IPS-NIHi7 (cell line): ENCODE results near the gene TMEM86B.
"Not testable (repeated sequence)": the region's sequence is repeated elsewhere in the genome, so short reads cannot be mapped to it uniquely, and the experiment has no call there.

Source experiments
- DNase-seq: peaks from one replicate; pipeline ENCODE4 v3.0.0; 2012; ENCODE audit warnings: mixed read lengths; ENCODE audit errors: extremely low spot score

TMEM86B gene

DNA sequence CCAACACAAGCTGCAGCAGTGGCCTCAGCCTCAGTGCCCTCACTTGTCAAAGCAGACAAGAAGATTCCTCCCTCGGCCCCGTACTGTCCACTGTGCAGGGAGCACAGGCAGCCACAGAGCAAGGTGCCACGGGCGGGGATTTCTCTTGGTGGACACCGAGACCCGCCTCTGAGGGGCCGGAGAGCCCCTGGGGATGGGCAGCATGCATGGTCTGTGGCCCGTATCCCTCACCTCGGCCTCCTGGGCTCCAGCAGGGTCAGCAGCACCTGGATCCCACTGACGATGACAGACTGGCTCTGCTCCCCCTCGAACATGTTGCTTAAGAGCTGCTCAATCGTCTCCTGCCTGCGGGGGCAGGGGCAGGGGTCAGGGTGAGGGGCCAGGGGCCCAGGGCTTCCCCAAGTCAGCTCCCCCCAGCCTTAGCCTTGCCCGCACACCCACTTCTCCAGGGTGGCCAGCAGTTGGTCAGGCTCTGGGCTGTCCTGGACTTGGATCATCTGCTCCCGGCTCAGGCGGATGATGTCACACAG is 13.4 kb upstream of the TMEM86B start:
- DNase-seq, result no peak

GRCh38 chr19:55241143-55241934 is 12.8 kb upstream of the TMEM86B start:
- DNase-seq, result no peak

- no peak for DNase-seq
These were observed 12.1 kb upstream of the TMEM86B start for GRCh38 chr19:55240713-55241020.

DNA sequence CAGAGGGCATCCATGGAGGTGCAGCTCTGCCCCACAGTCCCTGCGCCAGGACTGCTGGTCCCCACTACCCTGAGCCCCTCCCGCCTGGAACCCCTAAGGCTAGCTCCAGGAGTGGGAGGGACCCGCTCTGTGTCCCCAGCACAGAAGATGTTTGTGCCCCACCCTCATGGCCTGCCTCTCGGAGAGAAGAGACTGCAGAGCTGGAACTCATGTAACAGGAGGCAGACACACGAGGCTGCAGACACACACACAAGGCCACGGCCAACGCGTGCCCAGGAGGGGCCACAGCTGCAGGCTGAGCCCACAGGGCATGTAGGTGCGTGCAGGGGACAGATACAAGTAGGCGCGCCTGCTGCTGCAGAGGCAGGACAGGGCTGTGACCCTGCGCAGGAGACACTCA is 10.4 kb upstream of the TMEM86B start:
- DNase-seq, result no peak

DNA sequence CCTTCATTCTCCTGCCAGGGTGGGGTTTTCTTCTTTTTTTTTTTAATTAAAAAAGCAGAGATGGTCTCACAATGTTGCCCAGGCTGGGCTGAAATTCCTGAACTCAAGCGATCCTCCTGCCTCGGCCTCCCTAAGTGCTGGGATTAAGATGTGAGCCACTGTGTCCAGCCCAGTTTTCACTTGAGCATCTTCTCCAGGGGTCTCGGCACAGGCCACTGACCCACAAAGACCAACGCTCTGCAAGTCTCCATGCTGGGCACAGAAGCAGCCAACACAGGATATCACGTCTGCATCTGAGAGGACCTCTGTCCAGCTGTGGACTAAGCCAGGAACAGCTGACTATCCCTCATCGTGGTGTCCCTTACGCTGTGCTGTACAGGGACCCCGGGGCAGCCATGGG is 9.5 kb upstream of the TMEM86B start:
- DNase-seq, result no peak

DNA sequence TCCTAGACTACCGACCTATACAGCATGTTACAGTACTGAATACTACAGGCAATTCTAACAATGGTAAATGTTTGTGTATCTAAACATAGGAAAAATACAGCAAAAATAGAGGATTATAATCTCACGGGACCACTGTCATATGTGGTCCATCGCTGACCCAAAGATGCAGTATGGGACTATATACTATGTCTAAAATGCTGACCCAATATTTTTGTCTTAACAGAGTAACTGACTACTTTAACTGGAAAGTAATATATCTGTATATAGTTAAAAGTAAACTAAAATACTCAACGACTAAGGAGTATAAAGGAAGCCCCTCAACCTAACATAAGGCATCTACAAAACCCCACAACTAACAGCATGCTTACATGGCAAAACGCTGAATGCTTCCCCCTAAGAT is 4.4 kb upstream of the TMEM86B start:
- DNase-seq, result no peak

GRCh38 chr19:55232286-55232602 is 3.7 kb upstream of the TMEM86B start:
- no peak for DNase-seq

DNA sequence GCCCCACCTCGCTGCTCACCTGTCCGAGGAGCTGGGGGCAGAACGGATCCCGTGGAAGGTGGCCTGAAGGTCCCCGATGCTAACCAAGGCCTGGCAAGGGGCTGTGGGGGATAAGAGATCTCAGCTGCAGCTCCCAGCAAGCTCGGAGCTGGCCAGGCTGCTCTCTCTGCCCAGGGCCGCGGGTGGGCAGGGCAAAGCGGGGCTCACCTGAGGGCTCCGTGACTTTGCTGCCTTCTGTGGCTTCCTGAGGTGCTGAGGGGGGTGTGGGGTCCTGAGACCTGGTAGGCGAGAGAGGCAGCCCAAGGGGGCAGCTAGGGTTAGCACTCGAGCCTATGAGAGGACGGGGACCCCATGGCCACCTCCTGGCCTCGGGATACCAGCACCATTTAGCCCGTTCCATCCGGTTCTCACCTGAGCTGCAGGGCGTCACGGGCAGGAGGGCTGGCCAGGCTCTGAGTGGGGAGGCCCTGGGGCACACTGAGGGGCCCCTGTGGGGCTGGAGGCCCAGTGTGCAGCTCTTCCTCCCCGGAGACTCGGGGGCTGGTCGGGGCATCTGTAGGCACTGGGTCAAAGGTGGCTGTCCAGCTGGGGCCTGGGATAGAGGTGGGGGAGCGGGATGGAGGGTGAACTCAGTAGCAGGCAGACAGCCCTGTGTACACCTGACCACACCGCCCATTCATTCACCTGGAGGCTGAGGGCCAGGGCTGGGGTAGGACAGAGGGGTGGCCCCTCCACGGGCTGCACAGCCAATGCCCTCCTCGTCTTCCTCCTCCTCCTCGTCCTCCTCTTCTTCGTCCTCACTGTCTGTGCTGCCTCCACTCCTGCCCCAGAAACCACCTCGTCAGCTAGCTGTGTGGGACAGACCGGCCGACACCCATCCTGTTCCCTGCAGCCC is 3.1 kb upstream of the TMEM86B start:
- DNase-seq, result no peak

DNA sequence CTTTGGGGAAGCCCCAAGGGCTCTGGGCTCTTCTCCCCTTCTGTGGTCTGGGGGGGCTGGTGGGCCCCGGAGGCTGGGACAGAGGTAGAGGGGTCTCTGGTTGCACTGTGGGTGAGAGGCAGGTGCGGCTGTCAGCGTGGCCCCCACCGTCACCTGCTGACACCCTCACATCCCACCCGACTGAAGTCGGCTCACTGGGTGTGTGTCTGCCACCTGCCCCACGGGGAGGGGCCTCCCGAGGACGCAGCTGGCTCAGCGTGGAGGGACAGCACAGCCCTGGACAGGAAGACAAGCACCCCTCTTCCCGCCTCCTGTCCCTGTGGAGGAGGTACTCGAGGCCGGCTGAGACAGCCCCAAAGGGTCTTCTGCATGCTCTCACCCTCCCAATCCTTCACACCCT is 2.2 kb upstream of the TMEM86B start:
- no peak for DNase-seq

- no peak for DNase-seq
These were observed 1.8 kb upstream of the TMEM86B start for GRCh38 chr19:55230329-55230728.

- DNase-seq, result no peak
These were observed 1.2 kb upstream of the TMEM86B start for GRCh38 chr19:55229789-55230182.

DNA sequence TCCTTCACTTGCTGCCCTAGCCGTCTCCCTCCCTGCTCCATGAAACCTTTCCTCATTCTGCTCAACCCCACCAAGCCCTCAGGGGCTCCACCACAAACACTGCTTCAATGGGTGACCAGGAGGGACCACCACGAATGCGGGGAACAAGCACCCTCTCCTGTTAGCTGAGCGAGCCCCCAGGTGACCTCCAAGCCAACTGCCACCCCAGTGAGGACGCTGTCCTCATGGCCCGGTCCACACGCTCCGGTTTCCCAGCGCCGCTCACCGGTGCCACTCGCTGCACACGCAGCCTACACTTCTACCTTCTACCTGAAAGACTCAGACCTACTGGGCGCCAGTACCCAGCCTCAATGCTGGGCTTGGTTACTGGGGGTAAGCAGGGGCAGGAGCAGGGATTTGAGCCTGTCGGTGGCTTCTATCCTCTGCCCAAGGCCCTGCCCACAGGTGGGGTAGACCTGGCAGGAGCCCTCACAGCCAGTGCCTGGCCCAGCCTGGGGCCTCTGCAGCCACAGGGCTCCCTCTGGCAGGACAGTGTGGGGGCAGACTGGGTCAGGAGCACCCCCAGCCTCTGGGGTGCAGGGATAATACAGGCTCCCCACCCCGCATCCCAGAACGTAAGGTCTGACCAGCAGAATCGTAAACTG is 704 bp upstream of the TMEM86B start:
- no peak for DNase-seq

DNA sequence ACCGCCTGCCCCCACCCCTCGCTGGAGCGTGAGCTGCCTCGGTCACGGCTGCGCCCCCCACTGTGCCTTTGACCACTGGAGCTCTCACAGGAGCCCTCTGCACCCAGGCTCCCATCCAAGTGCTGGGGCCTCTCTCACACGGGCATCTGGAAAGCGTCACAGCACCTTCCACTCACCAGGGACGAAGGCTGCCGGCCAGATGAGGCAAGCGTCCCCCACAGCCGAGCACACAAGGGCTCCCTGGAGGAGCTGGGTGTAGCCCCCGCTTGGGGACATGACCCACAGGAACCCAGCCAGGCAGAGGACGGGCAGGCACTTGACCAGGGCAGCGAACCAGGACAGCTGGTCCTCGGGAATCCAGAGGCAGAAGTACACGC is 560 bp downstream of the TMEM86B start:
- no peak for DNase-seq

- no peak for DNase-seq
These were observed 1.1 kb downstream of the TMEM86B start for GRCh38 chr19:55227241-55228014.

GRCh38 chr19:55226788-55227187 is 1.8 kb downstream of the TMEM86B start:
- no peak for DNase-seq

GRCh38 chr19:55226273-55226672 is 2.3 kb downstream of the TMEM86B start:
- DNase-seq, result no peak

DNA sequence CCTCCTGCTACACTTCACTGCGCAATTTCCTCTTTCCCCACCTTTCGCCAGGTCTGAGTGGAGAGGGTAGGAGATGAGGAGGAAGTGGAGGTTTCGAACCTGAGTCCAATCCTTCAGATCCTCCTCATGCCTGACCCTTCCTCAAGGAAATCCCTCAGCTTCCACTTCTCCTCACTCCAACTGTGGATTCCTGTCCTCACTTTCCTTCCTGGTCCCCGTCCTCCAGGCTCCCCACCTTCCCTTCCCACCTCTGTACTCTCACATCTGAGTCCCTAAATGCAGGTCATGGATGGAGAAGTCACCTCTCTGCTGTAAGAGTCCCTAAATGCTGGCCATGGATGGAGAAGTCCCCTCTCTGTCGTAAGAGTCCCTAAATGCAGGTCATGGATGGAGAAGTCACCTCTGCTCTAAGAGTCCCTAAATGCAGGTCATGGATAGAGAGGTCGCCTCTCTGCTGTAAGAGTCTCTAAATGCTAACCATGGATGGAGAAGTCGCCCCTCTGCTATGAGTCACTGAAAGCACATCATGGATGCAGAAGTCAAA is 3.1 kb downstream of the TMEM86B start:
- DNase-seq, result no peak

DNA sequence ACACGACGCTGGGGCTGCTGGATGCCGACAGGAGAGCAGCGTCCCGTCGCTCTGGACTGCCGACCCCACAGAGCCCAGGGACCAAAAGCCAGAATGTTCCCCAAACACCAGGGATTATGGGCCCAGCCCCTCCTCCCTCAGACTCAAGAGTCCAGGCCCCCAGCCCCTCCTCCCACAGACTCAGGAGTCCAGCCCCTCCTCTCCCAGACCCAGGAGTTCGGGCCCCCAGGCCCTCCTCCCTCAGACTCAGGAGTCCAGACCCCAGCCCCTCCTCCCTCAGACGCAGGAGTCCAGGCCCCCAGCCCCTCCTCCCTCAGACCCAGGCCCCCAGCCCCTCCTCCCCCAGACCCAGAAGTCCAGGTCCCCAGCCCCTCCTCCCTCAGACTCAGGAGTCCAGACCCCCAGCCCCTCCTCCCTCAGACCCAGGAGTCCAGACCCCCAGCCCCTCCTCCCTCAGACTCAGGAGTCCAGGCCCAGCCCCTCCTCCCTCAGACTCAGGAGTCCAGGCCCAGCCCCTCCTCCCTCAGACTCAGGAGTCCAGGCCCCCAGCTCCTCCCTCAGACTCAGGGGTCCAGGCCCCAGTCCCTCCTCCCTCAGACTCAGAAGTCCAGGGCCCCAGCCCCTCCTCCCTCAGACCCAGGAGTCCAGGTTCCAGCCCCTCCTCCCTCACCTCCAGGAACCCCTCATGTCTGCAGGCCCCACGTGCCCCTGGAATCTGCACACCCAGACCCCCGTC is 3.7 kb downstream of the TMEM86B start:
- not testable (repeated sequence) for DNase-seq

DNA sequence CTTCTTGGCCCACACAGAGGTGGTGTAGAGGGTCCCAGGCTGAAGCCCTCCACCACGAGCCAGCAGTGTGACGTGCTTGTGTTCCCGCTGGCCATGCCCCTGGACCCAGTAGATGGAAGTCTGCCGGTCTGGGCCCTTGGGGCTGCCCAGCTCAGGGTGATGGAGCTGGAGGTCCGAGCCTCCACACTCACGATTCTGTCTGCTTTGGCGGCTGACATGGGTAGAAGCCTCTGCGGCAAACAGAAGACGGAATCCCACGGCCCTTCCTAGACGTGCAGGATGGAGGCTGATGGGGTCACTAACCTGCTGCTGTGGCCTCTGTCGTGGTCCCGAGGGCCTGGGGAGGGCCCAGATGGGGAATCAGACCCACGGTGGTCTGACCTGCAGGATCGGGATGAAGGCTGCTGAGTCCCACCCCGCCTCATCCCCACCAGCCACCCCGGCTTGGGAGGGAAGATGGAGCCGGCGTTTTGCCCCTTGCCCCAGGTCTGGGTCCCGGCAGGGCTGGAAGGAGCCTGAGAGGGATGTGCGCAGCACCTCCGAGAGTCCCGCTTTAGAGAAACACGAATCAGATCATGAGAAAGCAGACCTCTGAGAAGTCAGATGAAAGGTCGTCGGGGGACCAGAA is 4.4 kb downstream of the TMEM86B start:
- no peak for DNase-seq

- DNase-seq, result no peak
These were observed 5.1 kb downstream of the TMEM86B start for GRCh38 chr19:55223291-55224037.
